Measurements from ENCODE around the gene CNNM2. TPM values are rescaled to one million over a fixed set of nuclear protein-coding genes. Genes with fewer than 3 reads are reported as not detected.

The CNNM2 gene
- total RNA-seq, 1 experiment from 2014 or later, result 7.2 TPM

DNA sequence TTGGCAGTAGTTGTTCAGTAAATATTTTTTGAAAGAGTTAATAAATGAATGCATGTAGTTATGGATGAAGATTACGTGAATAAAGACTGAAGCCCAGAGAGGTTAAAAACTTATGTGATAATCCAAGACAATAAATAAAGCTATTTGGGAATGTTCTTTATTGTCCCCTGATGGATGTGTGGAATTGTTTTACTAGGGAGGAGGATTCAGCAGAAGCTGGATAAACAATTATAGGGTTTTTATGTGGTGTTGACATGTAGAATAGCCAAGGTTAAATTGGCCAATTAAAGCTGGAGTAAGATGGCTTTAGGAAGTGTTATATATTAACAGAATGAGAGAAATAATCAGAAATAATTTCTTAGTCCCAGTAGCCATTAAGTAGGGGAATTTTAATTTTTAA lies 66.0 kb downstream of the CNNM2 start:
- Histone ChIP-seq H3K4me1 (ENCODE audit: insufficient read depth, low read length) (peaks cover 10% of the 10 kb centered on the region), H3K27ac (ENCODE audit: low read length) (no peak overlapping the region), H3F3A (ENCODE audit: low read length, unreplicated experiment) (peaks cover 2% of the 10 kb centered on the region), H3K4me2 (ENCODE audit: low read length) (no peak overlapping the region), H3K4me3 (ENCODE audit: low read length) (no peak overlapping the region), H3K9me3 (ENCODE audit: low read length) (no peaks in the 10 kb centered on the region), H3K9ac (ENCODE audit: low read length) (no peak overlapping the region), H3K79me2 (ENCODE audit: low read length) (no peaks in the 10 kb centered on the region), H3K9me2 (replicated peaks; ENCODE audit: low read length) (no peaks in the 10 kb centered on the region), H3K27me3 (ENCODE audit: low read length) (no peaks in the 10 kb centered on the region), H2AFZ (ENCODE audit: low read length) (no peak overlapping the region), H4K20me1 (ENCODE audit: low read length) (no peaks in the 10 kb centered on the region), H3K36me3 (ENCODE audit: low read depth, low read length) (no peaks in the 10 kb centered on the region)
- ATAC-seq (no peak), DNase-seq (no peak)
- intact Hi-C loops (cut with micrococcal nuclease), result loop anchor here (10.0 kb wide), 1 partner anchor 59 kb away; no protein-coding TSS in a partner anchor
- no TSS peak for BruUV-seq (replicated peaks)
- ChIA-PET POLR2A (ENCODE audit: unreplicated experiment) (no interaction called here), CTCF (no interaction called here)
- TF ChIP-seq, protein P1, sequence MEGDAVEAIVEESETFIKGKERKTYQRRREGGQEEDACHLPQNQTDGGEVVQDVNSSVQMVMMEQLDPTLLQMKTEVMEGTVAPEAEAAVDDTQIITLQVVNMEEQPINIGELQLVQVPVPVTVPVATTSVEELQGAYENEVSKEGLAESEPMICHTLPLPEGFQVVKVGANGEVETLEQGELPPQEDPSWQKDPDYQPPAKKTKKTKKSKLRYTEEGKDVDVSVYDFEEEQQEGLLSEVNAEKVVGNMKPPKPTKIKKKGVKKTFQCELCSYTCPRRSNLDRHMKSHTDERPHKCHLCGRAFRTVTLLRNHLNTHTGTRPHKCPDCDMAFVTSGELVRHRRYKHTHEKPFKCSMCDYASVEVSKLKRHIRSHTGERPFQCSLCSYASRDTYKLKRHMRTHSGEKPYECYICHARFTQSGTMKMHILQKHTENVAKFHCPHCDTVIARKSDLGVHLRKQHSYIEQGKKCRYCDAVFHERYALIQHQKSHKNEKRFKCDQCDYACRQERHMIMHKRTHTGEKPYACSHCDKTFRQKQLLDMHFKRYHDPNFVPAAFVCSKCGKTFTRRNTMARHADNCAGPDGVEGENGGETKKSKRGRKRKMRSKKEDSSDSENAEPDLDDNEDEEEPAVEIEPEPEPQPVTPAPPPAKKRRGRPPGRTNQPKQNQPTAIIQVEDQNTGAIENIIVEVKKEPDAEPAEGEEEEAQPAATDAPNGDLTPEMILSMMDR (conservative IDR thresholded peaks at IDR 0.05; ENCODE audit: low read depth, low read length), result no peak
- no peak for TF ChIP-seq EZH2 (IDR thresholded peaks at IDR 0.05; ENCODE audit: low read length, unreplicated experiment)
- TF ChIP-seq EZH2phosphoT487 (IDR thresholded peaks at IDR 0.05; ENCODE audit: borderline replicate concordance, low read length), result no peak

DNA sequence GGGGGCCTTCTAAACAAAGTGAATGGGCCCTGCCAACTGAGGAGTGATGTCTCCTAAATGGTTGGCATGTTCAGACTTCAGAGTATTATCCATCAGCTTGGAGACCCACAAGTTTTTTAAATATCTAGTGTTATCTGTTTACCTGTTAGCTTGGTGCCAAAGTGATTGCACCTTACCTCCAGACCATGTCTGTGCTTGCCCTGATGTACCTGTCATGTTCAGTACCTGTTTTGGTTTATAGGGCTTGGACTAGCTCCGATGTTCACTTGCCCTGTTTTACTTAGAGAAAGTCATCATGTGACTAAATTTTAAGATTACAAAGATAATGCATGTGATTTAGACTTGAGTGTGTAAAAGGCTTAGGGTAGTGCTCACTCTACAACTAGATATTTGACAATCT lies 67.7 kb downstream of the CNNM2 start:
- ATAC-seq, result no peak
- Histone ChIP-seq H2AFZ (ENCODE audit: low read length) (no peak overlapping the region), H3K27ac (ENCODE audit: low read length) (no peak overlapping the region), H3K36me3 (ENCODE audit: low read depth, low read length) (no peaks in the 10 kb centered on the region), H3K9me3 (ENCODE audit: low read length) (no peaks in the 10 kb centered on the region), H3K27me3 (ENCODE audit: low read length) (no peaks in the 10 kb centered on the region), H3K4me3 (ENCODE audit: low read length) (no peak overlapping the region), H3F3A (ENCODE audit: low read length, unreplicated experiment) (peaks cover 4% of the 10 kb centered on the region), H3K9ac (ENCODE audit: low read length) (no peak overlapping the region), H3K9me2 (replicated peaks; ENCODE audit: low read length) (no peaks in the 10 kb centered on the region), H3K4me2 (ENCODE audit: low read length) (no peak overlapping the region), H3K4me1 (ENCODE audit: insufficient read depth, low read length) (peaks cover 10% of the 10 kb centered on the region), H3K79me2 (ENCODE audit: low read length) (no peaks in the 10 kb centered on the region), H4K20me1 (ENCODE audit: low read length) (no peaks in the 10 kb centered on the region)
- ChIA-PET CTCF (no interaction called here), POLR2A (ENCODE audit: unreplicated experiment) (no interaction called here)
- no peak for DNase-seq
- TF ChIP-seq, protein P1 (conservative IDR thresholded peaks at IDR 0.05; ENCODE audit: low read depth, low read length), result no peak
- no peak for TF ChIP-seq EZH2phosphoT487 (IDR thresholded peaks at IDR 0.05; ENCODE audit: borderline replicate concordance, low read length)
- no peak for TF ChIP-seq EZH2 (IDR thresholded peaks at IDR 0.05; ENCODE audit: low read length, unreplicated experiment)
- BruUV-seq (replicated peaks), result no TSS peak
- intact Hi-C loops (cut with micrococcal nuclease), result loop anchor here (10.0 kb wide), 1 partner anchor 61 kb away; no protein-coding TSS in a partner anchor

DNA sequence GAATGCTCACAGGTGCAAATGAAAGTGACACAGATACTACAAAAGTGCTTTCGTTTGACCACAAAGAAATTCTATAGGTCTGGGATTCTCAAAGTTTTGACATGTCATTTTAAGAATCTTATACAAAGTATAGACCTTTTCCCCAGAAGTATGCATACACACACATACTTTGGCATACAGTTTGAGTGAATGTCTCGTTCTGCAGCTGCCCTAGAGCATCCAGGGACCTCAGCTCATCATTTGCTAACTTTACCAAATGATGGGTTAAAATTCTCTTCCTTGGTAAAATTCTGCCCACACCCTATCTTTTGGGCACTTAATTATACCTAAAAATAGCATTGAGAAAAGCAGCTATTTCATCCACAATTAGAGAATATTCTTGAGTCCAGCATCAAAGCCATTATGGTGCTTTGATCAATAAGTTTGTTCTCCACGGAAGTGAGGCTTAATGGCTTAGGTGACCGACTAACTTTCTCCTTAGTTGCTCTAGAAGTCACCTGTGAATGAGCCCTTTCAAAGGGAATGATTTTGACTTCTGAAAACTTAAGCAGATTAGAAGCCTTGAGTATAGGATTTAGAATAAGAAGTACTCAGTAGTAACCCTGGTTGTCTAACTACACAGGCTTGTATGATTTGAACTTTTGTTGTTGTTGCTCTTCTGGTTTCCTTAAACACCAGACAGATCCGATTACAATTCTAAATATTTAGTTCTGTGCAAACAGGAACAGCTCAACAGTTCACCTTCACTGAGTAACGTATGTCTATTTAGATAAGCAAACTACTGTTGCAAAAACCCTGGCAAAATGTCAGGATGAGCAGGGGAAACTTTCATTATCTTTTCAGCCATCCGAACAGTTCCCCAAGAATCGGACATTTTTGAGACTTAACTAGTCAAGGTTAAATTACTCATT lies 70.6 kb downstream of the CNNM2 start:
- peaks cover 10% of the 10 kb centered on the region for H3K4me1 ChIP-seq (ENCODE audit: insufficient read depth, low read length)
- H4K20me1 ChIP-seq (ENCODE audit: low read length), result no peaks in the 10 kb centered on the region
- H3K4me2 ChIP-seq (ENCODE audit: low read length), result peak overlapping the region; percentile 72
- peak overlapping the region; percentile 34; the same call in 1 of the 2 replicates for H3K4me3 ChIP-seq (ENCODE audit: low read length)
- H3K36me3 ChIP-seq (ENCODE audit: low read depth, low read length), result no peaks in the 10 kb centered on the region
- intact Hi-C loops (cut with micrococcal nuclease), result loop anchor here (1.0 to 10.0 kb wide), 2 partner anchors 10 to 64 kb away; no protein-coding TSS in a partner anchor
- ATAC-seq (peak; percentile 98), DNase-seq (peak; percentile 85)
- no TSS peak for BruUV-seq (replicated peaks)
- no peaks in the 10 kb centered on the region for H3K79me2 ChIP-seq (ENCODE audit: low read length)
- H2AFZ ChIP-seq (ENCODE audit: low read length), result no peak overlapping the region
- CTCF ChIA-PET, result interaction anchor here (0.6 kb wide), 1 partner anchor 268 kb away, joined by 3 read pairs; no protein-coding TSS in a partner anchor
- POLR2A ChIA-PET (ENCODE audit: unreplicated experiment), result no interaction called here
- no peaks in the 10 kb centered on the region for H3K9me2 ChIP-seq (replicated peaks; ENCODE audit: low read length)
- no peaks in the 10 kb centered on the region for H3K27me3 ChIP-seq (ENCODE audit: low read length)
- H3K9ac ChIP-seq (ENCODE audit: low read length), result no peak overlapping the region
- TF ChIP-seq EZH2phosphoT487 (IDR thresholded peaks at IDR 0.05; ENCODE audit: borderline replicate concordance, low read length), result no peak
- TF ChIP-seq, protein P1 (conservative IDR thresholded peaks at IDR 0.05; ENCODE audit: low read depth, low read length), result no peak
- no peak for TF ChIP-seq EZH2 (IDR thresholded peaks at IDR 0.05; ENCODE audit: low read length, unreplicated experiment)
- peaks cover 4% of the 10 kb centered on the region for H3F3A ChIP-seq (ENCODE audit: low read length, unreplicated experiment)
- peak overlapping the region; percentile 49 for H3K27ac ChIP-seq (ENCODE audit: low read length)
- H3K9me3 ChIP-seq (ENCODE audit: low read length), result no peaks in the 10 kb centered on the region
